GM12875 (cell line): Measurements from ENCODE around the gene RAB4B.

ENCODE experiments used
- H3K4me3 ChIP-seq: one replicate; pipeline ENCODE4 v1.5.1; 2011; ENCODE audit warnings: low read depth, low read length, control low read depth
- TF ChIP-seq, protein P1 (sequence below): IDR thresholded peaks from 2 replicates; pipeline ENCODE4 v1.5.1; 2011; ENCODE audit warnings: low read depth, mild to moderate bottlenecking, control low read depth, inconsistent platforms, low read length, moderate library complexity, borderline replicate concordance; ENCODE audit not compliant: insufficient read depth

Gene RAB4B

GRCh38 chr19:40752257-40752781 is 25.7 kb upstream of the RAB4B start:
- TF ChIP-seq, protein P1, sequence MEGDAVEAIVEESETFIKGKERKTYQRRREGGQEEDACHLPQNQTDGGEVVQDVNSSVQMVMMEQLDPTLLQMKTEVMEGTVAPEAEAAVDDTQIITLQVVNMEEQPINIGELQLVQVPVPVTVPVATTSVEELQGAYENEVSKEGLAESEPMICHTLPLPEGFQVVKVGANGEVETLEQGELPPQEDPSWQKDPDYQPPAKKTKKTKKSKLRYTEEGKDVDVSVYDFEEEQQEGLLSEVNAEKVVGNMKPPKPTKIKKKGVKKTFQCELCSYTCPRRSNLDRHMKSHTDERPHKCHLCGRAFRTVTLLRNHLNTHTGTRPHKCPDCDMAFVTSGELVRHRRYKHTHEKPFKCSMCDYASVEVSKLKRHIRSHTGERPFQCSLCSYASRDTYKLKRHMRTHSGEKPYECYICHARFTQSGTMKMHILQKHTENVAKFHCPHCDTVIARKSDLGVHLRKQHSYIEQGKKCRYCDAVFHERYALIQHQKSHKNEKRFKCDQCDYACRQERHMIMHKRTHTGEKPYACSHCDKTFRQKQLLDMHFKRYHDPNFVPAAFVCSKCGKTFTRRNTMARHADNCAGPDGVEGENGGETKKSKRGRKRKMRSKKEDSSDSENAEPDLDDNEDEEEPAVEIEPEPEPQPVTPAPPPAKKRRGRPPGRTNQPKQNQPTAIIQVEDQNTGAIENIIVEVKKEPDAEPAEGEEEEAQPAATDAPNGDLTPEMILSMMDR = no peak
- H3K4me3 ChIP-seq = peak overlapping the region; percentile 90

DNA sequence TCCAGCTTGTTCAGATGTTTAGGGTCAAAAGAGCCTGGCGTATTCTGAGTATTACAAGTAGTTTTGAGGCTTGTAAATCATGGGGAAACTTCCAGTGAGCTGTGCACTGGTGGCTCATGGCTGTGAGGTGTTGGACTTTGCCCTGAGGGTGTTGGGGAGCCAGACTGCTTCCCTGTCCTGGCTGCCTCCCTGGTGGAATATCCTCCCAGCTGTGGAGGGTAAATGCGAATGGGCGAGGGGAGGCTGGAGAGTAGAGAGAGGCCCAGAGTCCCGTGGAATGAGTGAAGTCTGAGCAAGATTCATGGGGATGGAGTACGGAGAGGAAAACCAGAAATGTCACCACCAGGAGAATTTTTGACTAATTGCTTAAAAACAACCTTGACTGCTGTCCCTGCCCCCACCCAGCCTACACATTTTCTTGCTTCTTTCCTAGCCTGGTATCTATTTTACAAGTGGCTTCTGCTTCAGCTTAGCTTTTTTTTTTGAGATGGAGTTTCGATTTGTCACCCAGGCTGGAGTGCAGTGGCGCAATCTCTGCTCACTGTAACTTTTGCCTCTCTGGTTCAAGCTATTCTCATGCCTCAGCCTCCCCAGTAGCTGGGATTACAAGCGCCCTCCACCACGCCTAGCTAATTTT is 23.3 kb upstream of the RAB4B start:
- TF ChIP-seq, protein P1 = no peak
- H3K4me3 ChIP-seq = peak overlapping the region; percentile 33

- no peak overlapping the region for H3K4me3 ChIP-seq
- TF ChIP-seq, protein P1 = no peak
Observed at GRCh38 chr19:40755248-40755624, 22.8 kb upstream of the RAB4B start.

DNA sequence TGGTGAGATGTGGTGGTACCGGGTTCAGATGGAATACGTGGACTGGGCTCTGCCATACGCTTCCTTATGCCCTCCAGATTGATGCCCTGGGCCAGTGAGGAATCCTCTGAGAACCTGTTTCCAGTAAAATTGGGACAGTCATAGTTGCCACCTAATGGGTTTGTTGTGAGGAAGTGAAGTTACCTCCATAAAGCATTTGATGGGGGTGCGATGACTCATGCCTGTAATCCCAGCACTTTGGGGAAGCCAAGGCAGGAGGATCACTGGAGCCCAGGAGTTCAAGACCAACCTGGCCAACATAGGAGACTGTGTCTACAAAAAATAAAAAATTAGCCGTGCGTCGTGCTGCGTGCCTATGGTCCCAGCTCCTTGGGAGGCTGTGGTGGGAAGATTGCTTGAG is 22.3 kb upstream of the RAB4B start:
- no peak overlapping the region for H3K4me3 ChIP-seq
- TF ChIP-seq, protein P1 = no peak

GRCh38 chr19:40756502-40757110 is 21.4 kb upstream of the RAB4B start:
- TF ChIP-seq, protein P1 = no peak
- no peak overlapping the region for H3K4me3 ChIP-seq

GRCh38 chr19:40758491-40758890 is 19.6 kb upstream of the RAB4B start:
- TF ChIP-seq, protein P1 = no peak
- H3K4me3 ChIP-seq = no peak overlapping the region

DNA sequence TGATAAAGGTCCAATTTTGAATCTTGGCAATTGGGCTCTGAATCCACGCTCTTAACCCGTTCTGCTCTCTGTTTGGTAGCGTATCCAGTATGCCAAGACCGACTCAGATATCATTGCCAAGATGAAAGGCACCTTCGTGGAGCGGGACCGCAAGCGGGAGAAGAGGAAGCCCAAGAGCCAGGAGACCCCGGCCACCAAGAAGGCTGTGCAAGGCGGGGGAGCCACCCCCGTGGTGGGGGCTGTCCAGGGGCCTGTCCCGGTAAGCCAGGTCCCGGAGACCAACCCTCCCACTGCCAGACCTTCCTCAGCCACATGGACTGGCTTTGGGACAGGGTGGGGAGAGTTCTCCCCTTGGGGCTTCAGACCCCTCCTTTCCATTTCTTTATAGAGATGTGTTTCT is 18.7 kb upstream of the RAB4B start:
- no peak overlapping the region for H3K4me3 ChIP-seq
- TF ChIP-seq, protein P1 = no peak
